Measurements from ENCODE around the gene CPN2.

- no peak for TF ChIP-seq CTCF (IDR thresholded peaks at IDR 0.05)
- no peak for TF ChIP-seq EP300 (IDR thresholded peaks at IDR 0.05; ENCODE audit: low read depth)
- TF ChIP-seq POLR2AphosphoS5 (IDR thresholded peaks at IDR 0.05) = no peak
These were observed 45.6 kb downstream of the CPN2 start for GRCh38 chr3:194305356-194306108.

All from transverse colon (tissue), 4 donors.